ENCODE measurements around the gene POLR3GL.

POLR3GL gene

DNA sequence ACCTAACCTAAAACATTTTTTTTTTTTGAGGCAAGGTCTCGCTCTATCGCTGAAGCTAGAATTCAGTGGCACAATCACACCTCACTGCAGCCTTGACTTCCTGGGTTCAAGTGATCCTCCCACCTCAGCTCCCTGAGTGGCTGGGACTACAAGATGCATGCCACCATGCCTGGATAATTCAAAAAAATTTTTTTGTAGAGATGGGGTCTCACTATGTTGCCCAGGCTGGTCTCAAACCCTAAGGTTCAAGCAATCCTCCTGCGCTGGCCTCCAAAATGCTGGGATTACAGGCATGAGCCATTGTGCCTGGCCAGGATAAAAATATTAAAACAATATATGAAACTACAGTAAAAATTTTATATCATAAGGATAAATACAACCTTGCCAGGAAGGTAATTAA is 11.6 kb upstream of the POLR3GL start:
- Histone ChIP-seq H3K9me3 (ENCODE audit: low read length) (no peaks in the 10 kb centered on the region), H3K27me3 (ENCODE audit: control insufficient read depth in 1 of 2, insufficient read depth in 2 of 2, low read length in 2 of 2) (no peaks in the 10 kb centered on the region), H3K4me3 (ENCODE audit: low read depth in 1 of 2, low read length in 2 of 2) (no peak overlapping the region), H3K27ac (ENCODE audit: low read depth, low read length) (no peak overlapping the region), H3K4me1 (ENCODE audit: insufficient read depth, low read length) (peaks cover 52% of the 10 kb centered on the region), H3K9ac (ENCODE audit: low read length) (no peak overlapping the region), H3K36me3 (ENCODE audit: insufficient read depth, low read length) (no peaks in the 10 kb centered on the region)

DNA sequence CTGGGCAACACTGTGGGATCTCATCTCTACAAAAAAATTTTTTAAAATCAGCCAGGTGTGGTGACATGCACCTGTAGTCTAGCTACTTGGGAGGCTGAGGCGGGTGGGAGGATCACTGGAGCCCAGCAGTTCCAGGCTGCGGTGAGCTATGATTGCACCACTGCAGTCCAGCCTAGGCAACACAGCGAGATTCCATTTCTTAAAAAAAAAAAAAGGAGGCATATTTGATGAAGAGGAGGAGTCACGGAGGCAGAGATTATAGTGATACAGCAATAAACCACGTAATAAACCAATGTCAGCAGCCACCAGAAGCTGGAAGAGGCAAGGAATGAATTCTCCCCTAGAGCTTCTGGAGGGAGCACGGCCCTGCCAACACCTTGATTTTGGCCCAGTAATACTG is 10.6 kb upstream of the POLR3GL start:
- no peaks in the 10 kb centered on the region for H3K9me3 ChIP-seq (ENCODE audit: low read length)
- no peak overlapping the region for H3K4me3 ChIP-seq (ENCODE audit: low read depth in 1 of 2, low read length in 2 of 2)
- no peaks in the 10 kb centered on the region for H3K36me3 ChIP-seq (ENCODE audit: insufficient read depth, low read length)
- no peak overlapping the region for H3K9ac ChIP-seq (ENCODE audit: low read length)
- peaks cover 57% of the 10 kb centered on the region for H3K4me1 ChIP-seq (ENCODE audit: insufficient read depth, low read length)
- H3K27ac ChIP-seq (ENCODE audit: low read depth, low read length) = no peak overlapping the region
- no peaks in the 10 kb centered on the region for H3K27me3 ChIP-seq (ENCODE audit: control insufficient read depth in 1 of 2, insufficient read depth in 2 of 2, low read length in 2 of 2)

DNA sequence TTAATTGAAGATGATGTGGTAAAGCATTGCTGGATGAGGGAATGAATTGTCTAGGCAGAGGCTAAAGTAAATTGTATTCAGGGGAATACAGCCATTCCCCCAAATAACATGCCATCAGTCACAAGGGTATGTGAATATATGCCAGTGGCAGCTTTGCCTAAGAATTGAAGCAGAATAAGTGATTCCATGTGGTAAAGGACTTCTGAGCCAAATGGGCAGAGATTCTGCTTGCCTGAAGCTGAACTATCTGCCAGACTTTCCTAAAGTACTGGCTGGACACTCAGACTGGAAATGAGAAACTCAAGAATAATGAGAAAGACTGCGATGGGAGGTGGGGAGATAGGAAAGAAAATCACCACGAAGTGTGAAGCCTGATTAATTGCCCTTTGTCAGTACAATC is 9.1 kb upstream of the POLR3GL start:
- Histone ChIP-seq H3K4me1 (ENCODE audit: insufficient read depth, low read length) (peaks cover 58% of the 10 kb centered on the region), H3K27ac (ENCODE audit: low read depth, low read length) (peak overlapping the region; percentile 51), H3K27me3 (ENCODE audit: control insufficient read depth in 1 of 2, insufficient read depth in 2 of 2, low read length in 2 of 2) (no peaks in the 10 kb centered on the region), H3K36me3 (ENCODE audit: insufficient read depth, low read length) (no peaks in the 10 kb centered on the region), H3K4me3 (ENCODE audit: low read depth in 1 of 2, low read length in 2 of 2) (peak overlapping the region in 1 of 2 donors; percentile 67), H3K9me3 (ENCODE audit: low read length) (no peaks in the 10 kb centered on the region), H3K9ac (ENCODE audit: low read length) (no peak overlapping the region)

DNA sequence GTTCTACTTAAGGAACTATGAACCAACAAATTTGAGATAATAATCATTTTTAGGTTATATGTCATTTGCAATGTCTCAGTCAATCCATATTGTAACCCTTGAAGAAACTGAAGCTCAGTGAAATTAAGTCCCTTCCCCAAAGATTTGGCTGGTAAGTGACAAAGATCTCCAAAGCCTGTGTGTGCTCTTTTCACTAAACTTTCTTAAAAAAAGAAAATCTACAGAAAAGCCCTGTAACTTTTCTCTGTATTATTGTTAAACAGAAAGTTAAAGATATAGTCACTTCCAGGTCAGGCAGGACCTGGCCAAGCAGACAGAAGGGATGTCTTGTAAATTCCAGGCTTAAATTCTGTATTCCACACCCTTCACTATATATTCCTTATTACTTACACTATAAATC is 8.1 kb upstream of the POLR3GL start:
- peaks cover 58% of the 10 kb centered on the region for H3K4me1 ChIP-seq (ENCODE audit: insufficient read depth, low read length)
- H3K4me3 ChIP-seq (ENCODE audit: low read depth in 1 of 2, low read length in 2 of 2) = peak overlapping the region in 1 of 2 donors; percentile 67
- peak overlapping the region; percentile 90 for H3K27ac ChIP-seq (ENCODE audit: low read depth, low read length)
- peak overlapping the region; percentile 91 for H3K9ac ChIP-seq (ENCODE audit: low read length)
- no peaks in the 10 kb centered on the region for H3K9me3 ChIP-seq (ENCODE audit: low read length)
- H3K36me3 ChIP-seq (ENCODE audit: insufficient read depth, low read length) = no peaks in the 10 kb centered on the region
- no peaks in the 10 kb centered on the region for H3K27me3 ChIP-seq (ENCODE audit: control insufficient read depth in 1 of 2, insufficient read depth in 2 of 2, low read length in 2 of 2)

DNA sequence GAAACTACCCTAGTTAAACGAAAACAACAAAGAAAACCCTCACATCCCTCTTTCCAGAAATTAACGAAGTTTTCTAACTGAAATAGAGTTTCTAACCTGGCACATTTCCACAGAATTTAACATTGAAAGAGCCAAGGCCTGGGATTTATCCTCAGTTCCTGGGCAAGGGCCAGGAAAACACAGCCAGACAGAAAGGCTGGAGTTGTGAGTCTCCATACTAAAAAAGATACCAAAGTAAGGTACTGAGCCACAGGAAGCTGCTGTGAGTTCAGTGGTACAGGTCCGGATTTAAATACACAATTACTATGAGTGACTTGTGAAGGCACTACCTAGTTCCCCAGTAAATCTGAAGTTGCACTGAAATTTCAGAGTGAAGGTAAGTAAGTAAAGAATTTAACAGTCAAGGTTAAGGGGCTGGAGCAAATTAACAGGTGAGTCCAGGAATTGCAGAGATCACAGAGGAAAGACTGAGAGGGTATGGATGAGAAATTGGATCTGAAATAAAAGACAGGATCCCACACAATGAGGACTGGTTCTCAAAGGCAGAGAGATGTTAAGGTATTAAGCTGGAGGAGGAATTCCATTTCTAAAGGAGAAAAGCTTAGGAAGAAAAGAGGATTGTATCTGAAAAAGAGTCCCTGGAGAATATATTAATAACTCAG is 7.6 kb upstream of the POLR3GL start:
- Histone ChIP-seq H3K36me3 (ENCODE audit: insufficient read depth, low read length) (no peaks in the 10 kb centered on the region), H3K9me3 (ENCODE audit: low read length) (no peaks in the 10 kb centered on the region), H3K27ac (ENCODE audit: low read depth, low read length) (peak overlapping the region; percentile 90), H3K4me3 (ENCODE audit: low read depth in 1 of 2, low read length in 2 of 2) (peak overlapping the region; percentile 67 to 79), H3K27me3 (ENCODE audit: control insufficient read depth in 1 of 2, insufficient read depth in 2 of 2, low read length in 2 of 2) (no peaks in the 10 kb centered on the region), H3K4me1 (ENCODE audit: insufficient read depth, low read length) (peaks cover 58% of the 10 kb centered on the region), H3K9ac (ENCODE audit: low read length) (peak overlapping the region; percentile 91)

DNA sequence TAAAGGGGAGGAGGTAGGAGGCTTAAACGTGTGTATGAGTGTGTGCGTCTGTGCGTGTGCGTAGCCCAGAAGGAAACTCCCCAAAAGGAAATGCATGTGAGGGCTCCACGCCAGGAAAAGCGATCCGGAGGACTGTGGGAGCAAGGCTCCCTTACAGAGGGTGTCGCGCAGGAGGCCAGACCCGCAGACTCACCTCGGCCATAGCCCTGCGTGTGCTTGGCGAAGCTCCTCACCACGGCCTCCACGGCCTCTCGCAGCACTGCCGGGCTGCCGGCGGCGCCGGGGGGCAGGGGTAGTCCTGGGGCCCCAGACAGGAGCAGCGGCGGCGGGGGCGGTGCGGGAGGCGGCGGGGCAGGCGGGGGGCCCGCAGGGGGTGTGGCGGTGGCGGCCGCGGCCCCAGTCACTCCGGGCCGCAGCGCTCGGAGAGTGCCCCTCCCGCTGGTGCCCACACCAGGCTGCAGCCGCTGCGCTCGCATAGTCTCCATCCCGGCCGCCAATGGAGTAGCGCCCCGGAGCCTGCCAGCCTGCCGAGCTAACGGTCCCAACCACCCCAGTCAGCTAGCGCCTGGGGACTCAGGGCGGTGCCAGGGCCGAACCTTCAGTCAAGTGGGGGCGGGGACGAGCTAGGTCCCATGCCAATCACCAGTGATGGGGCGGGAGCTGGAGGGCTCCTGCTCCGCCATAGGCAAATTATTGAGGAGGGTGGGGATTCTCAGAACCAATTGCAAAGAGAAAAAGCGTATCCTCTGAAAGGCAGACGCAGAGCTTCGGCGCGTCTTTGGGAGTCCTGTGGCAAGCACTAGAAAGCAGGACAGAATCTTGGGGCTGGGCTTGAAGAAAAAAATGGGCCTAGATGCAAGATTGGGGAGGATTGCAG is 6.8 kb upstream of the POLR3GL start, which contains the start of gene LIX1L:
LIX1L (minus strand) TSS at position 575 of the 877 bp plus-strand sequence; CDS start at position 485, 90 bp downstream.
- peak within 1 kb of the TSS; percentile 91 for H3K9ac ChIP-seq (ENCODE audit: low read length)

DNA sequence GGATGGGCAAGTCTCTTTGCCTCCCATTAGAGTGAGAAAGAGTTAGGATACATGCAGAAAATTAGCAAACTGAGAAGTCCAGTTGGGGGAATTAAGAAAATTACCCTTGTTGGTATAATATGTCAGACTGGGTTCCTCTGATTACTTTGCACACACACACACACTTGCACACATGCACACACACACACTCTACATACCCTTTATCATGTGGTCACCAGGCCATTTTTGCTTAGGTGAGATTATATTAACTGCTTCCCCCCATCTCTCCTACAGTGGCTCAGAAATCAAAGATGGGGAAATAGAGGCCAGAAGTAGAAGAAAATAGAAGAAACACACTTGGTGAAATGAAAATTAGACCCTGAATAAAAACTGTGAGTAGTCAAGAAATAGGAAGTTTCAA is 5.8 kb upstream of the POLR3GL start:
- H3K4me1 ChIP-seq (ENCODE audit: insufficient read depth, low read length) = peaks cover 64% of the 10 kb centered on the region
- no peaks in the 10 kb centered on the region for H3K9me3 ChIP-seq (ENCODE audit: low read length)
- H3K36me3 ChIP-seq (ENCODE audit: insufficient read depth, low read length) = no peaks in the 10 kb centered on the region
- no peak overlapping the region for H3K9ac ChIP-seq (ENCODE audit: low read length)
- no peak overlapping the region for H3K4me3 ChIP-seq (ENCODE audit: low read depth in 1 of 2, low read length in 2 of 2)
- peak overlapping the region; percentile 90 for H3K27ac ChIP-seq (ENCODE audit: low read depth, low read length)
- H3K27me3 ChIP-seq (ENCODE audit: control insufficient read depth in 1 of 2, insufficient read depth in 2 of 2, low read length in 2 of 2) = no peaks in the 10 kb centered on the region

More for the DNA sequence above, 6.8 kb upstream of the POLR3GL start, which contains the start of gene LIX1L:
- Histone ChIP-seq H3K4me3 (ENCODE audit: low read depth in 1 of 2, low read length in 2 of 2) (peak within 1 kb of the TSS; percentile 67 to 79), H3K27me3 (ENCODE audit: control insufficient read depth in 1 of 2, insufficient read depth in 2 of 2, low read length in 2 of 2) (no peaks in the 10 kb centered on the region), H3K36me3 (ENCODE audit: insufficient read depth, low read length) (no peaks in the 10 kb centered on the region), H3K27ac (ENCODE audit: low read depth, low read length) (peak within 1 kb of the TSS; percentile 90), H3K4me1 (ENCODE audit: insufficient read depth, low read length) (peaks cover 58% of the 10 kb centered on the region), H3K9me3 (ENCODE audit: low read length) (no peaks in the 10 kb centered on the region)

DNA sequence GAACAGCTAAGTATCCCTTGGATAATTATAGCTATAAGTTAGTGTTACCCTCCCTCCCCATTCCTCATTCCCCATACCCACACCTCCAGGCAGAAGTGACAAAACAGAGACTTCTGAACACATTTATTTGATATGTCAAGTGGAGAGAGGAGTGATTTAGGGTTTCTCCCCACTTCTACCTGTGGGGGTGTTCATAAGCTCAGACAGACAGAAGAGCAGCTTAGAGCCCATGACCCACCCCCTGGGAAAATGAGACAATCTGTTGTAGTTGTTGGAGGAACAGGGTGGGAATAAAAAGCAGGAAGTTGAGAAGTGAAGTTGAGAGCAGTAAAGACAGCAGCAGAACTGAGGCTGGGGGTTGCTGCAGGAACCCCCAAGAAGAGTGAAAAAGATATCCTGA is 5.2 kb upstream of the POLR3GL start:
- Histone ChIP-seq H3K27ac (ENCODE audit: low read depth, low read length) (peak overlapping the region; percentile 89), H3K4me3 (ENCODE audit: low read depth in 1 of 2, low read length in 2 of 2) (no peak overlapping the region), H3K4me1 (ENCODE audit: insufficient read depth, low read length) (peaks cover 63% of the 10 kb centered on the region), H3K9me3 (ENCODE audit: low read length) (no peaks in the 10 kb centered on the region), H3K36me3 (ENCODE audit: insufficient read depth, low read length) (no peaks in the 10 kb centered on the region), H3K27me3 (ENCODE audit: control insufficient read depth in 1 of 2, insufficient read depth in 2 of 2, low read length in 2 of 2) (no peaks in the 10 kb centered on the region), H3K9ac (ENCODE audit: low read length) (no peak overlapping the region)

DNA sequence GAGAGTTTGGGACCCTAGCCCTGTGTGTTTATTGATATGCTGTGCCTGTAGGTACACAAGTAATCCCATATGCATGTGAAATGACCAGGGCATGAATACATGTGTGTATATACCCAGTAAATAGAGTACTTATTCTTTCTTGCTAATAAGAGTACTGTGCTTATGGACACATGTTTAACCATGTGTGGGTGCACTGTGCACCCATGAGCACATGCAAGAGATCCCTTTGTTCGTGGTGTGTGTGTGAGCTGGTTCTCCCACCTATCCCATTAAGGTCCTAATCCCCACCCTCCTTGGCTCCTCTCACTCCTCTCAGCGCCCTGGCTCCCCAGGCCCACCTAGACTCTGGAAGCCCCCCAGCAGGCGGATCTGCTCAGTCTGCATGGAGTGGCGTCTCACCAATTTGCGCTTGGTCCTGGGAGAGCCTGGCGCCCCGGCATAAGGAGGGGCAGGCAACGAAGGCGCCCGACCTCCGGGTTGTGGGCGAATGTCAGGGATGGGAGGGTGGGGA is 4.5 kb upstream of the POLR3GL start:
- H3K36me3 ChIP-seq (ENCODE audit: insufficient read depth, low read length) = no peaks in the 10 kb centered on the region
- H3K27me3 ChIP-seq (ENCODE audit: control insufficient read depth in 1 of 2, insufficient read depth in 2 of 2, low read length in 2 of 2) = no peaks in the 10 kb centered on the region
- H3K4me1 ChIP-seq (ENCODE audit: insufficient read depth, low read length) = peaks cover 57% of the 10 kb centered on the region
- peak overlapping the region; percentile 14 for H3K9ac ChIP-seq (ENCODE audit: low read length)
- peak overlapping the region; percentile 89 for H3K27ac ChIP-seq (ENCODE audit: low read depth, low read length)
- H3K4me3 ChIP-seq (ENCODE audit: low read depth in 1 of 2, low read length in 2 of 2) = peak overlapping the region; percentile 63 to 94
- H3K9me3 ChIP-seq (ENCODE audit: low read length) = no peaks in the 10 kb centered on the region

DNA sequence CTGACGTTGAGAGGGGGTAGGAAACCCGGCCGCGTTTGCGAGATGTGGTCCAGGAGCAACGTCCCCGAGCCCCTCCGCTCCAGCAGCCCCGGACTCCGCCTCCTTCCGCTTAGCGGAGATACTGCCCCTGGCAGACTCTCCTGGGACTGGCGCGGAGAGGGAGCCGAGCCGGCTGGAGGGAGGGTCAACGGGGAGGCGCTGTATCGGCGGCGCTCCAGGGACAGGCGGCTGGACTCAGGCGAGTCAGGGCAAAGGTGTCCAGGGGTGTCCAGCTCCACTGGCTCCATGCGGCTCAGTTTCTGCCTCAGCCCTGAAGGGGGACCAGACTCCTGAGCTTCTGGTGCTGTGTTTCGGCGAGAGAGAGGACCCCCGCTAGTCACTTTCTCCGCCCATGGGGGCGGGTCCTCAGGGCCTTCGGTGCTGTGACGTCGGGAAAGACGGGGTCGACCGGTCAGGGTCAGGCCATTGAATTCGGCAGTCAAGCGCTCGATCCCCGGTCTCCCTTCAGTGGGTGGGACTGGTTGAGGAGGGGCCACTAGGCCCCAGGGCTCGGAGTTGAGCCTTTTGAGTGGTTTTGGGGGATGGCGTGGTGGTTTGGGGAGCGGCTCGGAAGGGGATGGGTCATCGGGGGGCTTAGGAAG is 3.9 kb upstream of the POLR3GL start:
- peak overlapping the region; percentile 89 for H3K9ac ChIP-seq (ENCODE audit: low read length)
- H3K27me3 ChIP-seq (ENCODE audit: control insufficient read depth in 1 of 2, insufficient read depth in 2 of 2, low read length in 2 of 2) = no peaks in the 10 kb centered on the region
- H3K4me1 ChIP-seq (ENCODE audit: insufficient read depth, low read length) = peaks cover 56% of the 10 kb centered on the region
- H3K27ac ChIP-seq (ENCODE audit: low read depth, low read length) = peak overlapping the region; percentile 89
- no peaks in the 10 kb centered on the region for H3K9me3 ChIP-seq (ENCODE audit: low read length)
- no peaks in the 10 kb centered on the region for H3K36me3 ChIP-seq (ENCODE audit: insufficient read depth, low read length)
- H3K4me3 ChIP-seq (ENCODE audit: low read depth in 1 of 2, low read length in 2 of 2) = peak overlapping the region; percentile 63 to 94

DNA sequence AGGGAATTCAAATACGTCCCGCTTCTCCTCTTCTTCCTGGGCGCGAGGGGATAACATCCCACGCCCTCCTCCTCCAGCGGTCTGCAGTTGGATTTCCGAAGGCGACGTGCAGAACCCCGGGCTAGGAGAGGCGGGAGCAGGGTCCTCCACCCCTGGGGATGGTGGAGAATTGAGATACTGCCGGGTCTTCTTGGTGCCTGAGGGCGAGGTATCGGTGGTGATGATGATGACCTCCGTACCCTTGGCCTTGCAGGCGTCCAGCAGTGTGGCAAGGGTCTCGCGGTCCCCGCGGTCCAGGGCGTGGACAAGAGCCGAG is 3.4 kb upstream of the POLR3GL start:
- peaks cover 51% of the 10 kb centered on the region for H3K4me1 ChIP-seq (ENCODE audit: insufficient read depth, low read length)
- peak overlapping the region; percentile 63 to 94 for H3K4me3 ChIP-seq (ENCODE audit: low read depth in 1 of 2, low read length in 2 of 2)

More for the DNA sequence above, 3.4 kb upstream of the POLR3GL start:
- H3K9me3 ChIP-seq (ENCODE audit: low read length) = no peaks in the 10 kb centered on the region
- H3K27me3 ChIP-seq (ENCODE audit: control insufficient read depth in 1 of 2, insufficient read depth in 2 of 2, low read length in 2 of 2) = no peaks in the 10 kb centered on the region
- peak overlapping the region; percentile 89 for H3K27ac ChIP-seq (ENCODE audit: low read depth, low read length)
- peak overlapping the region; percentile 89 for H3K9ac ChIP-seq (ENCODE audit: low read length)
- H3K36me3 ChIP-seq (ENCODE audit: insufficient read depth, low read length) = no peaks in the 10 kb centered on the region

Measured in muscle layer of colon (tissue), 2 donors.